Upper lobe of left lung (tissue), 4 donors: ENCODE results near the gene GLE1.

Experiments used
- CTCF ChIP-seq, 6 experiments: fragments of 450-650 bp in 4 of 6; fragments of 200-600 bp in 2 of 6; sonication (generic) in 2 of 6; IDR thresholded peaks; one replicate each; pipeline ENCODE4 v1.5.1; 2016 to 2019; ENCODE audit warnings: antibody characterized with exemption in 6 of 6
- POLR2A ChIP-seq, 4 donors: fragments of 450-650 bp; IDR thresholded peaks; one replicate each; pipeline ENCODE4 v1.5.1; 2016 to 2017; ENCODE audit warnings: antibody characterized with exemption in 4 of 4, mild to moderate bottlenecking in 2 of 4

DNA sequence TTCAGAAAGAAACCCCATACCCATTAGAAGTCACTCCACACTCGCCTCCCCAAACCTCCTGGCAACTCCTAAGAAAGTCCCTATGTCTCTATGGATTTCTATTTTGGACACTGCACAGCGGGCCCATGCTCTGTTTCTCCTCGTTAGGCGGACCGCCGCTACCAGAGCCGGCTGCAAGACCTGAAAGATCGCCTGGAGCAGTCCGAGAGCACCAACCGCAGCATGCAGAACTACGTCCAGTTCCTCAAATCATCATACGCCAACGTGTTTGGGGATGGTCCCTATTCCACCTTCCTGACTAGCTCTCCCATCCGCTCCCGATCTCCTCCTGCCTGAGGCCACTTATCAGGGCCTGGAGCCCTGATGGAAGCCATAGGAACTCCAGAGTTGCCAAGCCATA is 4.6 kb upstream of the GLE1 start:
- no peak for TF ChIP-seq POLR2A (IDR thresholded peaks at IDR 0.05)
- no peak for TF ChIP-seq CTCF (IDR thresholded peaks at IDR 0.05)
